DND-41 (cell line): ENCODE measurements around the gene SMS.

Experiments used
- EZH2 ChIP-seq: IDR thresholded peaks from 3 replicates; pipeline ENCODE4 v1.6.1; 2012; ENCODE audit warnings: borderline replicate concordance, low read depth, mild to moderate bottlenecking, moderate library complexity, low read length, inconsistent platforms; ENCODE audit not compliant: severe bottlenecking
- TF ChIP-seq, protein P1 (sequence below): IDR thresholded peaks from 2 replicates; pipeline ENCODE4 v1.5.1; 2012; ENCODE audit warnings: borderline replicate concordance, low read length, moderate library complexity, mild to moderate bottlenecking; ENCODE audit not compliant: poor library complexity, severe bottlenecking; ENCODE audit errors: extremely low read depth

DNA sequence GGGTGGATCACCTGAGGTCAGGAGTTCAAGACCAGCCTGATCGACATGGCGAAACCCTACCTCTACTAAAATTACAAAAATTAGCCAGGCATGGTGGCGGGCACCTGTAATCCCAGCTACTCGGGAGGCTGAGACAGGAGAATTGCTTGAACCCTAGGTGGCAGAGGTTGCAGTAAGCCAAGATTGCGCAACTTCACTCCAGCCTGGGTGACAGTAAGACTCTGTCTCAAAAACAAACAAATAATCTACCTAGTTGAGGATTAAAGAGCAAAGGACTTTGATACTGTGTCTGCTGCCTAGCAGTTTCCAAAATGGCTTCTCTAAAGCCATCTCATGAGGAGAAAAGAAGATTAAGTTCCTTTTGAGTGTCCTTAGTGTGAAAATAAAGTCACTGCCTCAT, 37.8 kb downstream of the SMS start:
- TF ChIP-seq, protein P1, sequence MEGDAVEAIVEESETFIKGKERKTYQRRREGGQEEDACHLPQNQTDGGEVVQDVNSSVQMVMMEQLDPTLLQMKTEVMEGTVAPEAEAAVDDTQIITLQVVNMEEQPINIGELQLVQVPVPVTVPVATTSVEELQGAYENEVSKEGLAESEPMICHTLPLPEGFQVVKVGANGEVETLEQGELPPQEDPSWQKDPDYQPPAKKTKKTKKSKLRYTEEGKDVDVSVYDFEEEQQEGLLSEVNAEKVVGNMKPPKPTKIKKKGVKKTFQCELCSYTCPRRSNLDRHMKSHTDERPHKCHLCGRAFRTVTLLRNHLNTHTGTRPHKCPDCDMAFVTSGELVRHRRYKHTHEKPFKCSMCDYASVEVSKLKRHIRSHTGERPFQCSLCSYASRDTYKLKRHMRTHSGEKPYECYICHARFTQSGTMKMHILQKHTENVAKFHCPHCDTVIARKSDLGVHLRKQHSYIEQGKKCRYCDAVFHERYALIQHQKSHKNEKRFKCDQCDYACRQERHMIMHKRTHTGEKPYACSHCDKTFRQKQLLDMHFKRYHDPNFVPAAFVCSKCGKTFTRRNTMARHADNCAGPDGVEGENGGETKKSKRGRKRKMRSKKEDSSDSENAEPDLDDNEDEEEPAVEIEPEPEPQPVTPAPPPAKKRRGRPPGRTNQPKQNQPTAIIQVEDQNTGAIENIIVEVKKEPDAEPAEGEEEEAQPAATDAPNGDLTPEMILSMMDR, result no peak
- TF ChIP-seq EZH2, result no peak
